Testis (tissue), 3 donors: ENCODE data around the gene TEAD3. TPM values are rescaled to one million over a fixed set of nuclear protein-coding genes. Genes with fewer than 3 reads are reported as not detected.

Experiments
- DNase-seq: peaks from one replicate; pipeline ENCODE4 v3.0.0-alpha.2; 2019
- H3K27ac ChIP-seq, 2 donors: fragments of 200-600 bp; sonication (generic); one replicate each; pipeline ENCODE4 v1.5.1; 2019
- H3K27me3 ChIP-seq: fragments of 200-600 bp; sonication (generic); one replicate; pipeline ENCODE4 v1.5.1; 2019
- H3K36me3 ChIP-seq: fragments of 200-600 bp; sonication (generic); one replicate; pipeline ENCODE4 v1.5.1; 2017; ENCODE audit warnings: low read depth; ENCODE audit errors: missing control alignments
- H3K4me1 ChIP-seq: fragments of 200-600 bp; sonication (generic); one replicate; pipeline ENCODE4 v1.5.1; 2019
- H3K4me3 ChIP-seq, 2 donors: fragments of 200-600 bp; sonication (generic); one replicate each; pipeline ENCODE4 v1.5.1; 2017 to 2019
- H3K9me3 ChIP-seq: fragments of 200-600 bp; sonication (generic); one replicate; pipeline ENCODE4 v1.5.1; 2017
- CTCF ChIP-seq, 3 experiments: fragments of 450-650 bp in 2 of 3; fragments of 200-600 bp in 1 of 3; sonication (generic) in 1 of 3; IDR thresholded peaks; one replicate each; pipeline ENCODE4 v1.5.1; 2016 to 2019; ENCODE audit warnings: antibody characterized with exemption in 3 of 3, mild to moderate bottlenecking in 2 of 3, moderate library complexity in 1 of 3
- POLR2A ChIP-seq: fragments of 450-650 bp; IDR thresholded peaks from one replicate; pipeline ENCODE4 v1.6.1; 2017; ENCODE audit warnings: antibody characterized with exemption, mild to moderate bottlenecking, moderate library complexity
- WGBS, 2 donors: methylation state at CpG; one replicate each; pipeline ENCODE4 v1.1.5; 2018; 5-methylcytosine and 5-hydroxymethylcytosine counted together
- intact Hi-C: fragments of 100-400 bp; cut with DNase I; formaldehyde crosslinking; loops from one replicate; pipeline ENCODE4 v1.15.1; 2023; ENCODE audit warnings: low total_unique reads
- polyA plus RNA-seq: library from polyadenylated mRNA; stranded (reverse); fragments of 350-450 nt; fragmentation: Illumina TruSeq; extraction: RNeasy Lipid Tissue Mini Kit (QIAGEN cat#74804); gene quantifications from one replicate; pipeline ENCODE4 v1.2.3, GENCODE V29; 2014; ENCODE audit warnings: low read depth, low replicate concordance; ENCODE audit not compliant: insufficient read depth
- total RNA-seq, 2 donors: library from RNA; depleted of rRNA; stranded (reverse); fragments of >200 nt; gene quantifications; one replicate each; pipeline ENCODE4 v1.2.3, GENCODE V29; 2016

Gene TEAD3
- total and polyA plus RNA-seq, 3 donors from 2014 or later, result 10.6 to 17.8 (median 16.2) TPM

GRCh38 chr6:35468181-35468979, 28.5 kb downstream of the TEAD3 start, which contains the start of gene RPL10A:
RPL10A (plus strand) TSS chr6:35468401; CDS start chr6:35468435, 34 bp downstream.
- TF ChIP-seq POLR2A (peak; percentile 77), CTCF (IDR thresholded peaks at IDR 0.05) (peak; percentile 96 to 98 (median 96))
- WGBS, 2 donors, result 0% methylated on average over 39 to 69 of the region's 86 CpGs
- Histone ChIP-seq H3K36me3 (no peaks in the 10 kb centered on the region), H3K27me3 (no peaks in the 10 kb centered on the region), H3K4me3 (peak within 1 kb of the TSS; percentile 73 to 87), H3K27ac (peak within 1 kb of the TSS; percentile 83 to 84), H3K4me1 (peaks cover 29% of the 10 kb centered on the region), H3K9me3 (no peaks in the 10 kb centered on the region)
- intact Hi-C loops, result no loop called here
- peak; percentile 98 for DNase-seq

GRCh38 chr6:35465646-35466045, 31.2 kb downstream of the TEAD3 start:
- Histone ChIP-seq H3K4me1 (peaks cover 15% of the 10 kb centered on the region), H3K27me3 (no peaks in the 10 kb centered on the region), H3K27ac (no peak overlapping the region), H3K9me3 (no peaks in the 10 kb centered on the region), H3K4me3 (no peak overlapping the region), H3K36me3 (no peaks in the 10 kb centered on the region)
- no peak for DNase-seq
- intact Hi-C loops, result no loop called here
- TF ChIP-seq CTCF (IDR thresholded peaks at IDR 0.05) (no peak), POLR2A (no peak)
- WGBS, 2 donors, result 86 to 95% methylated on average over 1 of the region's 1 CpG

- Histone ChIP-seq H3K9me3 (no peaks in the 10 kb centered on the region), H3K27ac (no peak overlapping the region), H3K36me3 (no peaks in the 10 kb centered on the region), H3K4me1 (peaks cover 4% of the 10 kb centered on the region), H3K4me3 (no peak overlapping the region), H3K27me3 (no peaks in the 10 kb centered on the region)
- TF ChIP-seq CTCF (IDR thresholded peaks at IDR 0.05), result no peak
- TF ChIP-seq POLR2A, result no peak
- no peak for DNase-seq
- intact Hi-C loops, result no loop called here
- 88 to 95% methylated on average over 4 of the region's 4 CpGs for WGBS, 2 donors
Measured at GRCh38 chr6:35463292-35463691, 33.6 kb downstream of the TEAD3 start.

GRCh38 chr6:35461270-35461669, 35.6 kb downstream of the TEAD3 start:
- no peak for DNase-seq
- Histone ChIP-seq H3K4me3 (no peak overlapping the region), H3K27ac (no peak overlapping the region), H3K36me3 (no peaks in the 10 kb centered on the region), H3K4me1 (no peaks in the 10 kb centered on the region), H3K27me3 (no peaks in the 10 kb centered on the region), H3K9me3 (no peaks in the 10 kb centered on the region)
- intact Hi-C loops, result no loop called here
- 80 to 98% methylated on average over 3 of the region's 3 CpGs for WGBS, 2 donors
- TF ChIP-seq POLR2A (no peak), CTCF (IDR thresholded peaks at IDR 0.05) (no peak)

GRCh38 chr6:35457907-35458306, 39.0 kb downstream of the TEAD3 start:
- intact Hi-C loops, result no loop called here
- no peak for DNase-seq
- H3K9me3 ChIP-seq, result no peaks in the 10 kb centered on the region
- H3K36me3 ChIP-seq, result no peaks in the 10 kb centered on the region
- no peak for TF ChIP-seq POLR2A
- TF ChIP-seq CTCF (IDR thresholded peaks at IDR 0.05), result no peak
- H3K4me1 ChIP-seq, result peaks cover 8% of the 10 kb centered on the region
- H3K27me3 ChIP-seq, result no peaks in the 10 kb centered on the region
- WGBS, 2 donors, result 90% methylated on average over 4 of the region's 4 CpGs
- H3K27ac ChIP-seq, result no peak overlapping the region
- no peak overlapping the region for H3K4me3 ChIP-seq
